ENCODE measurements around the gene RSPH1. TPM values are rescaled to one million over a fixed set of nuclear protein-coding genes. Genes with fewer than 3 reads are reported as not detected.
"Not testable (repeated sequence)": the region's sequence is repeated elsewhere in the genome, so short reads cannot be mapped to it uniquely, and the experiment has no call there.

The RSPH1 gene
- total RNA-seq, 2 experiments from 2014 or later: not detected

DNA sequence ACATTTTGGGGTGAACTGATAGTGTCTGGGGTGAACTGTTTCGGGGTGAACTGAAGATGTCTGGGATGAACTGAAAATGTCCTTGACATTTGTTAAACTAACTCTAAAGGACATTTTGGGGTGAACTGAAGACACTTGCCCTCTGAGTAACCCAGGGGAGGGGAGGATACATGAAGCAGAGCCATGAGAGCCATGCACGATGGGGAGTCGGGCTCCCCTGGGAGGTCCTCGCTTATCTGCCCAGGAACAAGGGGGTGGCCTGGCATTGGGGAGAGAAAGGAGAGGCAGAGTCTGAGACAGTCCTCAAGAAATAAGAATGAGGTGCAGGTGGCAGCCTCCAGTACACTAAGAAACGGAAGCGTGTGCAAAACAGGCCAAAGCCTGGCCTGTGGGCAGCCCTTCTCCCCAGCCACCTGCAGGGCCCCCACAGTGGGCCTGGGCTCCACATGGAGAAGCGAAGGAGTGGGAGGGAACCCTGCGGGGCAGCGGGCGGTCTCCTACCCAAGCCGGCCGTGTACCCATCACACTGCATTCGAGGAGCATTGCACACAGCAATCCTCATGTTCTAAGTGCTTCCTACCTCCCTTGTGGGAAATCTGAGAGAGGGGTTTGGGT, 24.2 kb downstream of the RSPH1 start:
- Mint-ChIP-seq H3K36me3 (no peaks in the 10 kb centered on the region), H3K9me3 (ENCODE audit: low read depth) (no peaks in the 10 kb centered on the region), H3K4me3 (no peak overlapping the region), H3K4me1 (peaks cover 11% of the 10 kb centered on the region), H3K27ac (no peak overlapping the region), H3K27me3 (peaks cover 10% of the 10 kb centered on the region)
- CTCF ChIA-PET: no interaction called here
- ATAC-seq (no peak), DNase-seq (peak; percentile 23)

DNA sequence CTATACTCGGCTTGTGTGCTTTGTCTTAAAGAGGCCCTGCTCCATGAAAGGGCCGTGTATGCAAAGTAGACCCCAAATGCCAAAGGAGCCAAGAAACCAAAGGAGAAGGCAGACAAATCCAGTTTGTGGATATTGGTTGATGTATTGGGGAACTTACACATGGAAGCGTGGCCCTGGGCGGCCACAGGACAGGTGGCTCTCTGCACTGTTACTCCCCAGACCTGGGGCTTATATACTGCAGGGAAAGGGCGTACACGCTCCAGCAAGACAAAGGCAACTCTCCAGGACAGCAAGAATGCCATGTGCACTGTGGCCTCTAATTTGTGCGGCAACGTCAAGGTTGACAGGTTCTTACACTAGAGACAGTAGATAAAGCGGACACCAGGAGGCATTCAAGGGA, 24.8 kb downstream of the RSPH1 start:
- H3K9me3 Mint-ChIP-seq (ENCODE audit: low read depth): no peaks in the 10 kb centered on the region
- peaks cover 8% of the 10 kb centered on the region for H3K27me3 Mint-ChIP-seq
- H3K4me3 Mint-ChIP-seq: no peak overlapping the region
- H3K4me1 Mint-ChIP-seq: peaks cover 14% of the 10 kb centered on the region
- no peak overlapping the region for H3K27ac Mint-ChIP-seq
- CTCF ChIA-PET: no interaction called here
- DNase-seq: peak; percentile 32
- no peaks in the 10 kb centered on the region for H3K36me3 Mint-ChIP-seq
- ATAC-seq: no peak

- CTCF ChIA-PET; DNase-seq; H3K9me3 Mint-ChIP-seq (ENCODE audit: low read depth); H3K4me3 Mint-ChIP-seq; ATAC-seq; H3K36me3 Mint-ChIP-seq; H3K27ac Mint-ChIP-seq; H3K27me3 Mint-ChIP-seq: not testable (repeated sequence)
- peaks cover 27% of the 10 kb centered on the region for H3K4me1 Mint-ChIP-seq
Measured at GRCh38 chr21:42469726-42470125, 26.3 kb downstream of the RSPH1 start.

DNA sequence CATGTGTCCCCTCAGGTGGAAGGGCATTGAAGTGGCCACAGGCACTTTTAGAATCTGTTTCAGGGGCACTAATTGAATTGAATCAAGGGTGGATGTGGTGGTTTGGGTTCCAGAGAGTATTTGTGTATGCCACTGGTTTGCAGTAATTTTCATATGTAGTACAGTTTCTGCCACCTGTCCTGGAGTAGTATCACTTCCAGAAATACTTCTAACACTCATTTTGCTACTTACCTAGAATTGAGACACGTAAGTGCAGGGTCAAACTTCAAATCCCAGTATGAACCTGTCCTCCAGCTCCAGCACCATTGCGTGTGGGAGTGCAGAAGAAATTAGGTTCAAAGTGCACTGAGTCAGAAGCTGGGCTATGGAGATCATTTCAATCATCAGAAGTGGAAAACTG, 26.8 kb downstream of the RSPH1 start:
- ATAC-seq (no peak), DNase-seq (peak; percentile 33)
- Mint-ChIP-seq H3K4me3 (no peak overlapping the region), H3K27me3 (peaks cover 6% of the 10 kb centered on the region), H3K27ac (no peak overlapping the region), H3K36me3 (no peaks in the 10 kb centered on the region), H3K4me1 (peaks cover 31% of the 10 kb centered on the region), H3K9me3 (ENCODE audit: low read depth) (no peaks in the 10 kb centered on the region)
- CTCF ChIA-PET: interaction anchor here (1.2 to 3.0 kb wide), 2 partner anchors 69 to 359 kb away, joined by 3 to 31 read pairs; no protein-coding TSS in a partner anchor

GRCh38 chr21:42468491-42469131, 27.4 kb downstream of the RSPH1 start:
- DNase-seq (no peak), ATAC-seq (no peak)
- Mint-ChIP-seq H3K4me3 (no peak overlapping the region), H3K27me3 (peaks cover 6% of the 10 kb centered on the region), H3K4me1 (peaks cover 37% of the 10 kb centered on the region), H3K36me3 (no peaks in the 10 kb centered on the region), H3K27ac (no peak overlapping the region), H3K9me3 (ENCODE audit: low read depth) (no peaks in the 10 kb centered on the region)
- CTCF ChIA-PET: interaction anchor here (0.8 to 3.2 kb wide), 4 partner anchors 18 to 360 kb away, joined by 3 to 31 read pairs (median 9); no protein-coding TSS in a partner anchor

GRCh38 chr21:42467140-42467983, 28.7 kb downstream of the RSPH1 start:
- Mint-ChIP-seq H3K4me1 (peaks cover 43% of the 10 kb centered on the region), H3K27me3 (peaks cover 4% of the 10 kb centered on the region), H3K27ac (no peak overlapping the region), H3K9me3 (ENCODE audit: low read depth) (no peaks in the 10 kb centered on the region), H3K4me3 (no peak overlapping the region), H3K36me3 (no peaks in the 10 kb centered on the region)
- ATAC-seq (peak; percentile 28), DNase-seq (peak; percentile 66)
- CTCF ChIA-PET: interaction anchor here (0.7 to 3.2 kb wide), 20 partner anchors 9 to 322 kb away, joined by 3 to 31 read pairs (median 4); partner anchors contain the start of genes RSPH1 and SLC37A1

- peaks cover 4% of the 10 kb centered on the region for H3K27me3 Mint-ChIP-seq
- no peaks in the 10 kb centered on the region for H3K36me3 Mint-ChIP-seq
- DNase-seq (no peak), ATAC-seq (no peak)
- no peak overlapping the region for H3K4me3 Mint-ChIP-seq
- no peaks in the 10 kb centered on the region for H3K9me3 Mint-ChIP-seq (ENCODE audit: low read depth)
- H3K4me1 Mint-ChIP-seq: peaks cover 43% of the 10 kb centered on the region
- no peak overlapping the region for H3K27ac Mint-ChIP-seq
- CTCF ChIA-PET: interaction anchor here (0.9 to 3.2 kb wide), 18 partner anchors 8 to 321 kb away, joined by 3 to 31 read pairs (median 4); partner anchors contain the start of genes RSPH1 and SLC37A1
Measured at GRCh38 chr21:42466700-42467099, 29.3 kb downstream of the RSPH1 start.

DNA sequence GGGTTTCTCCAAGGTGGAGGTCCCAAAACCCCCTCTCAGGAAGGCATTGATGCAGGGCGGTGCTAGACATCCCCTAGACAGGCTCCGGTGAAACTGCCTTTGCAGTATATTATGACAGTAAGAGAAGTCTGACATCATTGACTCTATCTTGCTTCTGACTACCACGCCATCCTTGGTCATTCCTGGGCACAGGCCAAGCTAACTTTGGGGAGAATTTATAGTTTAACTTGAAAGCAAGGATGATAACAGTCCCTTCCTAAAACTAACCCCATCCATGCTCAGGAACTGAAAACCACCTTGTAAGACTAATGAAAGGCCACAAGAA, 30.3 kb downstream of the RSPH1 start:
- CTCF ChIA-PET: interaction anchor here (1.5 to 3.2 kb wide), 2 partner anchors 10 to 15 kb away, joined by 3 to 15 read pairs; no protein-coding TSS in a partner anchor
- Mint-ChIP-seq H3K9me3 (ENCODE audit: low read depth) (no peaks in the 10 kb centered on the region), H3K27ac (no peak overlapping the region), H3K27me3 (peaks cover 4% of the 10 kb centered on the region), H3K36me3 (no peaks in the 10 kb centered on the region), H3K4me1 (peaks cover 48% of the 10 kb centered on the region), H3K4me3 (no peak overlapping the region)
- ATAC-seq (no peak), DNase-seq (no peak)

DNA sequence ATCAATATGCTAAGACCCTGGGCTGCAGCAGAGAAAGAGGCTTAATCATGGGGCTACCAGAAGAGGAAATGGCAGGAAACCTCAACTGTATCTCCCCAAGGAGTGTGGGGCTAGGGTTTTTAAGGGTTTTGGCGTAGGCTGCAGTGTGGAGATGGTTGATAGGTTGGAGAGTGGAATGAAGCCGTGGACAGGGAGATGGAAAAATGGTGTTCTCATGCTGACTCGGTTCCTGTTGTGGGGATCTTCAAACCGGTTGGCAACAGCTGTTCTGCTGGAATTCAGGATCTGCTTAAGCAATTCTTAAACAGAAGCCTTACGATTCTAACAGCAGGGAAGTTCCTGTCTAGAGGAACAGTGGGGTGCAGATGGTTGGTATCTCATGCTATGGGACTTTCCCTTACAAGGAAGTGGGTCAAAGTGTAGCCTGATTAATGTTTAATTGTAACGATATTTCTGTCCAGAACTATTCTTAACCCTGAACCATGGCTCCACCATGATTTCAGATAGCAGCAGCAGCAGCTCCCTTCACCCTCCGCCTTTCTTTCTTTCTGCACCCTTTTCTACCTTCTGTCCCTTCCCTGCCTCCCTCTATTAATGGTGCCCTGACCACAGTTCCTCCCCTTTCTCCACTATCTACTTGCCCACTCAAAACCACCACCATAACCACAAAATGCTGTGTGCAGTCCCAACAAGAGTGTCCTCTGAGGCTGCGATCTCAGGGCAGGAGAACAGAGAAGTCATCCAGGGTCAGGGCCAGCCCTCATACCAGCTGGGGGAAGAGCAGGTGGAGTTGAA, 30.8 kb downstream of the RSPH1 start:
- H3K36me3 Mint-ChIP-seq: no peaks in the 10 kb centered on the region
- no peak overlapping the region for H3K4me3 Mint-ChIP-seq
- peaks cover 50% of the 10 kb centered on the region for H3K4me1 Mint-ChIP-seq
- DNase-seq (no peak), ATAC-seq (no peak)
- CTCF ChIA-PET: interaction anchor here (1.5 to 3.2 kb wide), 2 partner anchors 9 to 15 kb away, joined by 3 to 15 read pairs; no protein-coding TSS in a partner anchor
- peak overlapping the region; percentile 30 for H3K27ac Mint-ChIP-seq
- H3K27me3 Mint-ChIP-seq: peaks cover 4% of the 10 kb centered on the region
- no peaks in the 10 kb centered on the region for H3K9me3 Mint-ChIP-seq (ENCODE audit: low read depth)

GRCh38 chr21:42463861-42464515, 32.0 kb downstream of the RSPH1 start:
- CTCF ChIA-PET: interaction anchor here (1.7 kb wide), 1 partner anchor 129 kb away, joined by 4 read pairs; no protein-coding TSS in a partner anchor
- Mint-ChIP-seq H3K27me3 (peaks cover 4% of the 10 kb centered on the region), H3K9me3 (ENCODE audit: low read depth) (no peaks in the 10 kb centered on the region), H3K27ac (peak overlapping the region; percentile 77), H3K4me1 (peaks cover 50% of the 10 kb centered on the region), H3K36me3 (no peaks in the 10 kb centered on the region), H3K4me3 (peak overlapping the region; percentile 3)
- DNase-seq (peak; percentile 84), ATAC-seq (peak; percentile 90)

GRCh38 chr21:42461881-42462877, 33.8 kb downstream of the RSPH1 start:
- CTCF ChIA-PET: interaction anchor here (0.9 to 1.2 kb wide), 2 partner anchors 12 to 298 kb away, joined by 3 to 4 read pairs; no protein-coding TSS in a partner anchor
- Mint-ChIP-seq H3K4me1 (peaks cover 43% of the 10 kb centered on the region), H3K36me3 (no peaks in the 10 kb centered on the region), H3K9me3 (ENCODE audit: low read depth) (no peaks in the 10 kb centered on the region), H3K4me3 (no peak overlapping the region), H3K27ac (no peak overlapping the region), H3K27me3 (no peaks in the 10 kb centered on the region)
- ATAC-seq (no peak), DNase-seq (no peak)

Measured in activated CD8-positive, alpha-beta memory T cell treated with anti-CD3 and anti-CD28 coated beads, Interleukin-2, amount 10 ng/mL, durations not matched to agents 7 days and 5 days (primary cell).